GM21423 (cell line): ENCODE results near the gene PCNX3.
A peak's percentile ranks its signal among the peaks of the same experiment; 100 is the strongest.

Experiments
- ATAC-seq: cut with Tn5 transposase; IDR thresholded peaks from one replicate; pipeline ENCODE4 v1.9.1; 2021; ENCODE audit warnings: mild to moderate bottlenecking, moderate library complexity; ENCODE audit not compliant: unreplicated experiment

The PCNX3 gene

GRCh38 chr11:65580031-65580692 is 35.4 kb upstream of the PCNX3 start:
- ATAC-seq, result no peak

GRCh38 chr11:65580756-65581155 is 34.8 kb upstream of the PCNX3 start:
- ATAC-seq, result no peak

GRCh38 chr11:65581928-65582327 is 33.6 kb upstream of the PCNX3 start:
- no peak for ATAC-seq

- ATAC-seq, result no peak
Observed at GRCh38 chr11:65583589-65583988, 32.0 kb upstream of the PCNX3 start.

- ATAC-seq, result no peak
Observed at GRCh38 chr11:65584106-65584505, 31.5 kb upstream of the PCNX3 start.

GRCh38 chr11:65584723-65585171 is 30.8 kb upstream of the PCNX3 start:
- ATAC-seq, result no peak

- ATAC-seq, result no peak
Observed at GRCh38 chr11:65585396-65586246, 30.0 kb upstream of the PCNX3 start.

GRCh38 chr11:65586247-65586630 is 29.3 kb upstream of the PCNX3 start:
- ATAC-seq, result no peak

- ATAC-seq, result no peak
Observed at GRCh38 chr11:65586676-65587075, 28.9 kb upstream of the PCNX3 start.

GRCh38 chr11:65588199-65589054 is 27.1 kb upstream of the PCNX3 start:
- peak; percentile 75 for ATAC-seq

- ATAC-seq, result no peak
Observed at GRCh38 chr11:65589444-65590239, 25.9 kb upstream of the PCNX3 start.

- no peak for ATAC-seq
Observed at GRCh38 chr11:65590240-65590738, 25.3 kb upstream of the PCNX3 start.

GRCh38 chr11:65591939-65592857 is 23.4 kb upstream of the PCNX3 start:
- ATAC-seq, result no peak

- no peak for ATAC-seq
Observed at GRCh38 chr11:65592858-65593517, 22.6 kb upstream of the PCNX3 start.

GRCh38 chr11:65593518-65594414 is 21.8 kb upstream of the PCNX3 start:
- no peak for ATAC-seq

- no peak for ATAC-seq
Observed at GRCh38 chr11:65595131-65595530, 20.4 kb upstream of the PCNX3 start.

GRCh38 chr11:65595543-65596281 is 19.9 kb upstream of the PCNX3 start, which contains the start of gene KCNK7:
Gene KCNK7 (minus strand): TSS chr11:65595800. CDS start chr11:65595772, 28 bp downstream.
- no peak for ATAC-seq
